Gastrocnemius medialis (tissue), 4 donors: ENCODE data around the gene OXCT1. TPM values are rescaled to one million over a fixed set of nuclear protein-coding genes. Genes with fewer than 3 reads are reported as not detected.
"Not testable (repeated sequence)": the region's sequence is repeated elsewhere in the genome, so short reads cannot be mapped to it uniquely, and the experiment has no call there.

Experiments
- ATAC-seq, 2 donors: fragments of 150-250 bp; one replicate each; pipeline ENCODE4 v1.9.1; 2016
- DNase-seq, 2 donors: peaks; one replicate each; pipeline ENCODE4 v3.0.0-alpha.2; 2019
- H3K27ac ChIP-seq, 4 donors: fragments of 200-600 bp; sonication (generic); 1 replicate in 1 of 4; 2 replicates in 3 of 4; pipeline ENCODE4 v1.5.1; 2016 to 2018; ENCODE audit warnings: mild to moderate bottlenecking in 2 of 4, moderate library complexity in 1 of 4
- H3K27me3 ChIP-seq, 3 donors: fragments of 200-600 bp; sonication (generic) in 2 of 3; 1 replicate in 1 of 3; 2 replicates in 2 of 3; pipeline versions ENCODE4 v1.5.1 to v1.6.0; 2016 to 2019; ENCODE audit warnings: mild to moderate bottlenecking in 1 of 3, moderate library complexity in 1 of 3
- H3K36me3 ChIP-seq, 2 donors: fragments of 200-600 bp; sonication (generic) in 1 of 2; one replicate each; pipeline ENCODE4 v1.5.1; 2017 to 2018
- H3K4me1 ChIP-seq, 2 donors: fragments of 200-600 bp; sonication (generic) in 1 of 2; one replicate each; pipeline ENCODE4 v1.5.1; 2016 to 2017; ENCODE audit warnings: mild to moderate bottlenecking in 2 of 2
- H3K4me3 ChIP-seq, 4 donors: fragments of 200-600 bp; sonication (generic) in 3 of 4; 1 replicate in 1 of 4; 2 replicates in 3 of 4; pipeline ENCODE4 v1.5.1; 2016 to 2019; ENCODE audit warnings: mild to moderate bottlenecking in 2 of 4
- H3K9me3 ChIP-seq, 3 donors: fragments of 200-600 bp; sonication (generic) in 2 of 3; 1 replicate in 1 of 3; 2 replicates in 2 of 3; pipeline ENCODE4 v1.5.1; 2016 to 2019
- POLR2A ChIP-seq, 2 donors: fragments of 450-650 bp; IDR thresholded peaks; one replicate each; pipeline ENCODE4 v1.6.1; 2017; ENCODE audit warnings: antibody characterized with exemption in 2 of 2, mild to moderate bottlenecking in 2 of 2, moderate library complexity in 2 of 2
- in situ Hi-C, 4 donors: fragments of 200-750 bp; cut with MboI; loops; one replicate each; pipeline versions ENCODE4 v1.15.0 to v1.8.0; 2017; ENCODE audit warnings: low sequenced_read_pairs in 4 of 4
- intact Hi-C: fragments of 100-400 bp; cut with DNase I; formaldehyde crosslinking; loops from one replicate; pipeline ENCODE4 v1.15.1; 2023; ENCODE audit warnings: low total_unique reads
- total RNA-seq, 4 donors: library from RNA; depleted of rRNA; stranded (reverse); fragments of >200 nt; gene quantifications; one replicate each; pipeline versions ENCODE4 v1.1.0 to v1.2.3, GENCODE V29; 2016
- TF ChIP-seq, protein P1 (sequence below), 5 experiments: fragments of 450-650 bp in 3 of 5; fragments of 200-600 bp in 2 of 5; sonication (generic) in 2 of 5; IDR thresholded peaks in 4 of 5; conservative IDR thresholded peaks in 1 of 5; 1 replicate in 4 of 5; 2 replicates in 1 of 5; pipeline ENCODE4 v1.5.1; 2016 to 2019; ENCODE audit warnings: antibody characterized with exemption in 5 of 5, mild to moderate bottlenecking in 3 of 5, moderate library complexity in 3 of 5

Gene OXCT1
- total RNA-seq, 4 donors from 2014 or later, result 9.4 to 45.4 (median 20.5) TPM

DNA sequence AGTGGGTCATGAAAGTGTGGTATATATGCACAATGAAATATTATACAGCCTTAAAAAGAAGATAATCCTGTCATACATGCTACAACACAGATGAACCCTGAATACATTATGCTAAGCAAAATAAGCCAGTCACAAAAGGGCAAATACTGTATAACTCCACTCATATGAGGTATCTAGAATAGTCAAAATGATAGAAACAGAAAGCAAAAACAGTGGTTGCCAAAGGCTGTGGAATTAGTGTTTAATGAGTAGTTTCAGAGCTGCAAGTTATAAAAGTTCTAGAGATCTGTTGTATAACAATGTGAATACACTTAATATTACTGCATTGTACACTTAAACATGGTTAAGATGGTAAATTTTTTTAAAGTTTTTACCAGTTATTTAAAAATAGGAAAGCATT is 135.0 kb downstream of the OXCT1 start:
- no peak for DNase-seq

GRCh38 chr5:41729381-41729780 is 140.8 kb downstream of the OXCT1 start:
- DNase-seq, ATAC-seq, H3K4me3 ChIP-seq, intact Hi-C loops, in situ Hi-C loops, H3K9me3 ChIP-seq, H3K27me3 ChIP-seq, H3K27ac ChIP-seq, H3K36me3 ChIP-seq, H3K4me1 ChIP-seq: not testable (repeated sequence)

More for the DNA sequence above, 135.0 kb downstream of the OXCT1 start:
- H3K4me1 ChIP-seq, result no peaks in the 10 kb centered on the region
- H3K9me3 ChIP-seq, result no peaks in the 10 kb centered on the region
- no peak overlapping the region for H3K4me3 ChIP-seq
- H3K36me3 ChIP-seq, result peaks cover 0 to 17% of the 10 kb centered on the region in 2 donors
- in situ Hi-C loops (no loop called here), intact Hi-C loops (no loop called here)
- H3K27me3 ChIP-seq, result no peaks in the 10 kb centered on the region
- no peak for TF ChIP-seq POLR2A (IDR thresholded peaks at IDR 0.05)
- TF ChIP-seq, protein P1, sequence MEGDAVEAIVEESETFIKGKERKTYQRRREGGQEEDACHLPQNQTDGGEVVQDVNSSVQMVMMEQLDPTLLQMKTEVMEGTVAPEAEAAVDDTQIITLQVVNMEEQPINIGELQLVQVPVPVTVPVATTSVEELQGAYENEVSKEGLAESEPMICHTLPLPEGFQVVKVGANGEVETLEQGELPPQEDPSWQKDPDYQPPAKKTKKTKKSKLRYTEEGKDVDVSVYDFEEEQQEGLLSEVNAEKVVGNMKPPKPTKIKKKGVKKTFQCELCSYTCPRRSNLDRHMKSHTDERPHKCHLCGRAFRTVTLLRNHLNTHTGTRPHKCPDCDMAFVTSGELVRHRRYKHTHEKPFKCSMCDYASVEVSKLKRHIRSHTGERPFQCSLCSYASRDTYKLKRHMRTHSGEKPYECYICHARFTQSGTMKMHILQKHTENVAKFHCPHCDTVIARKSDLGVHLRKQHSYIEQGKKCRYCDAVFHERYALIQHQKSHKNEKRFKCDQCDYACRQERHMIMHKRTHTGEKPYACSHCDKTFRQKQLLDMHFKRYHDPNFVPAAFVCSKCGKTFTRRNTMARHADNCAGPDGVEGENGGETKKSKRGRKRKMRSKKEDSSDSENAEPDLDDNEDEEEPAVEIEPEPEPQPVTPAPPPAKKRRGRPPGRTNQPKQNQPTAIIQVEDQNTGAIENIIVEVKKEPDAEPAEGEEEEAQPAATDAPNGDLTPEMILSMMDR (IDR thresholded peaks at IDR 0.05 in 4 of 5, conservative IDR thresholded peaks at IDR 0.05 in 1 of 5), result no peak
- H3K27ac ChIP-seq, result no peak overlapping the region
- no peak for ATAC-seq

DNA sequence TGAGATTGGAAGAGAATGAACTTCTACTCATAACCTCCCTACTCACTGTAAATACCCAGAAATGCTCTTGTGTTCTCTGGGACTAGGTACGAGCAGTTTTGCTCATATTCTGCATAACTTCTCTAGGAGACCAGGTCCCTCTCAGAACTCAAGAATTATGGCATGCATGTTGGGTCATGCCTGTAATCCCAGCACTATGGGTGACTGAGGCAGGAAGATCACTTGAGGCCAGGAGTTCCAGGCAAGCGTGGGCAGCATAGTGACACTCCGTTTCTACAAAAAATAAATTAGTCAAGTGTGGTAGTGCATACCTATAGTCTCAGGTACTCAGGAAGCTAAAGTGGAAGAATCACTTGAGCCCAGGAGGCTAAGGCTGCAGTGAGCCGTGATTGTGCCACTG is 141.9 kb downstream of the OXCT1 start:
- Histone ChIP-seq H3K36me3 (no peaks in the 10 kb centered on the region), H3K4me1 (no peaks in the 10 kb centered on the region), H3K27me3 (no peaks in the 10 kb centered on the region), H3K27ac (no peak overlapping the region), H3K9me3 (no peaks in the 10 kb centered on the region), H3K4me3 (no peak overlapping the region)
- ATAC-seq (no peak), DNase-seq (no peak)
- intact Hi-C loops (no loop called here), in situ Hi-C loops (no loop called here)
- no peak for TF ChIP-seq POLR2A (IDR thresholded peaks at IDR 0.05)
- TF ChIP-seq, protein P1 (IDR thresholded peaks at IDR 0.05 in 4 of 5, conservative IDR thresholded peaks at IDR 0.05 in 1 of 5), result no peak

- H3K36me3 ChIP-seq, result no peaks in the 10 kb centered on the region
- no peaks in the 10 kb centered on the region for H3K4me1 ChIP-seq
- no peaks in the 10 kb centered on the region for H3K27me3 ChIP-seq
- TF ChIP-seq, protein P1 (IDR thresholded peaks at IDR 0.05 in 4 of 5, conservative IDR thresholded peaks at IDR 0.05 in 1 of 5), result no peak
- no peak for TF ChIP-seq POLR2A (IDR thresholded peaks at IDR 0.05)
- in situ Hi-C loops (no loop called here), intact Hi-C loops (no loop called here)
- DNase-seq, result no peak
- no peak overlapping the region for H3K4me3 ChIP-seq
- ATAC-seq, result no peak
- H3K27ac ChIP-seq, result no peak overlapping the region
- H3K9me3 ChIP-seq, result no peaks in the 10 kb centered on the region
These were observed 147.8 kb downstream of the OXCT1 start for GRCh38 chr5:41722359-41722950.

GRCh38 chr5:41721516-41721915 is 148.7 kb downstream of the OXCT1 start:
- H3K27me3 ChIP-seq, result no peaks in the 10 kb centered on the region
- no peak for DNase-seq
- no peak overlapping the region for H3K4me3 ChIP-seq
- no peaks in the 10 kb centered on the region for H3K9me3 ChIP-seq
- in situ Hi-C loops, result no loop called here
- TF ChIP-seq, protein P1 (IDR thresholded peaks at IDR 0.05 in 4 of 5, conservative IDR thresholded peaks at IDR 0.05 in 1 of 5), result no peak
- TF ChIP-seq POLR2A (IDR thresholded peaks at IDR 0.05), result no peak
- intact Hi-C loops, result no loop called here
- no peaks in the 10 kb centered on the region for H3K36me3 ChIP-seq
- no peaks in the 10 kb centered on the region for H3K4me1 ChIP-seq
- no peak for ATAC-seq
- H3K27ac ChIP-seq, result no peak overlapping the region
